Measurements from ENCODE around the gene DDAH2. TPM values are rescaled to one million over a fixed set of nuclear protein-coding genes. Genes with fewer than 3 reads are reported as not detected.

Gene DDAH2
- total RNA-seq, 2 donors from 2014 or later, result 136 TPM

GRCh38 chr6:31722173-31722572, 6.9 kb downstream of the DDAH2 start:
- Histone ChIP-seq H3K27ac (no peak overlapping the region), H3K9me3 (no peaks in the 10 kb centered on the region), H3K4me1 (ENCODE audit: control insufficient read depth in 1 of 2, low read depth in 2 of 2) (peaks cover 0 to 3% of the 10 kb centered on the region in 2 donors), H3K36me3 (peaks cover 17% of the 10 kb centered on the region), H3K4me3 (no peak overlapping the region), H3K27me3 (replicated peaks; ENCODE audit: insufficient read depth) (no peaks in the 10 kb centered on the region)
- ATAC-seq (ENCODE audit: insufficient number of reproducible peaks, low FRiP score, low read depth) (no peak), DNase-seq (ENCODE audit: low spot score) (no peak)
- TF ChIP-seq CTCF (IDR thresholded peaks at IDR 0.05), result no peak

DNA sequence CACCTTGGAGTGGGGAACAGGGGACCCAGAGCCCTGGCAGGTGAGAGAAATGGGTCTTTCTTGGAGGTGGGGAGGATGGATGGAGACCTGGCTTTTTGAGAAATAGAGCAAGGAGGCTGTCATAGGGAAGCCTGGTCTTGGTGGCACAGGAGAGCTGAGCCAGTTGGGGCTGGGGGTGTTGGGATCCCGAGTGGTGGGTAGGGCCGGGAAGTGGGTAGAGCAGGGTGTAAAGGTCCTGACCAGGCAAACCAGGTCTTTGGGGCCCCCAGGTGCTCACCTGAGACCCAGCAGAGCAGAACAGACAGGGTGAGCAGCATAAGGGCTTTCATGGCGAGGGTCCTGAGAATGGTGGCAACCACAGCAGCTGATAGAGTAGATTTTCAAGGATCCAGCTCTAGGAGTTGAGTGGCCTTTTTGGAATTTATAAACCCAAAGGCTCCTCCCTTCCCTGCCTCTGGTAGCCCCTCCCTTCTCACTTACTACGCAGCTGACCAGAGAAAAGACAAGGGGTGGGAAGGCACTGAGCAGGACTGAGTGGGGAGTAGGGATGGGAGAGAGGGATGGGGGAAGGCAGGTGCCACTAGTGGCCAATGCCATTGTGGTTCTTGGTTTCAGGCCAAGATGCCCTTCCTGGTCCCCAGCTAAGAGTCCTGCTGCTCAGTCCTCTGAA, 7.6 kb downstream of the DDAH2 start, which contains the start of gene LY6G6C:
TSS of gene LY6G6C (minus strand) at position 396 of the 670 bp plus-strand sequence. CDS start at position 329, 67 bp downstream.
- ATAC-seq (ENCODE audit: insufficient number of reproducible peaks, low FRiP score, low read depth) (no peak), DNase-seq (ENCODE audit: low spot score) (no peak)
- Histone ChIP-seq H3K27me3 (replicated peaks; ENCODE audit: insufficient read depth) (no peaks in the 10 kb centered on the region), H3K27ac (no peak within 1 kb of the TSS), H3K9me3 (no peaks in the 10 kb centered on the region), H3K36me3 (peaks cover 10% of the 10 kb centered on the region), H3K4me1 (ENCODE audit: control insufficient read depth in 1 of 2, low read depth in 2 of 2) (no peaks in the 10 kb centered on the region), H3K4me3 (no peak within 1 kb of the TSS)
- no peak for TF ChIP-seq CTCF (IDR thresholded peaks at IDR 0.05)

- H3K36me3 ChIP-seq, result no peaks in the 10 kb centered on the region
- no peaks in the 10 kb centered on the region for H3K9me3 ChIP-seq
- no peak for TF ChIP-seq CTCF (IDR thresholded peaks at IDR 0.05)
- DNase-seq (ENCODE audit: low spot score) (no peak), ATAC-seq (ENCODE audit: insufficient number of reproducible peaks, low FRiP score, low read depth) (no peak)
- no peaks in the 10 kb centered on the region for H3K27me3 ChIP-seq (replicated peaks; ENCODE audit: insufficient read depth)
- H3K4me3 ChIP-seq, result no peak overlapping the region
- H3K27ac ChIP-seq, result no peak overlapping the region
- H3K4me1 ChIP-seq (ENCODE audit: control insufficient read depth in 1 of 2, low read depth in 2 of 2), result no peaks in the 10 kb centered on the region
These were observed 8.8 kb downstream of the DDAH2 start for GRCh38 chr6:31720196-31720770.

GRCh38 chr6:31719001-31719400, 10.1 kb downstream of the DDAH2 start:
- no peak for TF ChIP-seq CTCF (IDR thresholded peaks at IDR 0.05)
- Histone ChIP-seq H3K4me3 (no peak overlapping the region), H3K4me1 (ENCODE audit: control insufficient read depth in 1 of 2, low read depth in 2 of 2) (no peaks in the 10 kb centered on the region), H3K27ac (no peak overlapping the region), H3K27me3 (replicated peaks; ENCODE audit: insufficient read depth) (no peaks in the 10 kb centered on the region), H3K36me3 (no peaks in the 10 kb centered on the region), H3K9me3 (no peaks in the 10 kb centered on the region)
- DNase-seq (ENCODE audit: low spot score), result no peak
- no peak for ATAC-seq (ENCODE audit: insufficient number of reproducible peaks, low FRiP score, low read depth)

GRCh38 chr6:31718265-31718664, 10.8 kb downstream of the DDAH2 start:
- ATAC-seq (ENCODE audit: insufficient number of reproducible peaks, low FRiP score, low read depth) (no peak), DNase-seq (ENCODE audit: low spot score) (no peak)
- H3K36me3 ChIP-seq, result no peaks in the 10 kb centered on the region
- no peak overlapping the region for H3K27ac ChIP-seq
- no peaks in the 10 kb centered on the region for H3K4me1 ChIP-seq (ENCODE audit: control insufficient read depth in 1 of 2, low read depth in 2 of 2)
- no peaks in the 10 kb centered on the region for H3K9me3 ChIP-seq
- TF ChIP-seq CTCF (IDR thresholded peaks at IDR 0.05), result no peak
- no peaks in the 10 kb centered on the region for H3K27me3 ChIP-seq (replicated peaks; ENCODE audit: insufficient read depth)
- no peak overlapping the region for H3K4me3 ChIP-seq
